HCEC 1CT (cell line): Measurements from ENCODE around the gene NUBP2.
A peak's percentile ranks its signal among the peaks of the same experiment; 100 is the strongest.

Source experiments
- DNase-seq: peaks from one replicate; pipeline ENCODE4 v3.0.0-alpha.2; 2017

Gene NUBP2, protein sequence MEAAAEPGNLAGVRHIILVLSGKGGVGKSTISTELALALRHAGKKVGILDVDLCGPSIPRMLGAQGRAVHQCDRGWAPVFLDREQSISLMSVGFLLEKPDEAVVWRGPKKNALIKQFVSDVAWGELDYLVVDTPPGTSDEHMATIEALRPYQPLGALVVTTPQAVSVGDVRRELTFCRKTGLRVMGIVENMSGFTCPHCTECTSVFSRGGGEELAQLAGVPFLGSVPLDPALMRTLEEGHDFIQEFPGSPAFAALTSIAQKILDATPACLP

DNA sequence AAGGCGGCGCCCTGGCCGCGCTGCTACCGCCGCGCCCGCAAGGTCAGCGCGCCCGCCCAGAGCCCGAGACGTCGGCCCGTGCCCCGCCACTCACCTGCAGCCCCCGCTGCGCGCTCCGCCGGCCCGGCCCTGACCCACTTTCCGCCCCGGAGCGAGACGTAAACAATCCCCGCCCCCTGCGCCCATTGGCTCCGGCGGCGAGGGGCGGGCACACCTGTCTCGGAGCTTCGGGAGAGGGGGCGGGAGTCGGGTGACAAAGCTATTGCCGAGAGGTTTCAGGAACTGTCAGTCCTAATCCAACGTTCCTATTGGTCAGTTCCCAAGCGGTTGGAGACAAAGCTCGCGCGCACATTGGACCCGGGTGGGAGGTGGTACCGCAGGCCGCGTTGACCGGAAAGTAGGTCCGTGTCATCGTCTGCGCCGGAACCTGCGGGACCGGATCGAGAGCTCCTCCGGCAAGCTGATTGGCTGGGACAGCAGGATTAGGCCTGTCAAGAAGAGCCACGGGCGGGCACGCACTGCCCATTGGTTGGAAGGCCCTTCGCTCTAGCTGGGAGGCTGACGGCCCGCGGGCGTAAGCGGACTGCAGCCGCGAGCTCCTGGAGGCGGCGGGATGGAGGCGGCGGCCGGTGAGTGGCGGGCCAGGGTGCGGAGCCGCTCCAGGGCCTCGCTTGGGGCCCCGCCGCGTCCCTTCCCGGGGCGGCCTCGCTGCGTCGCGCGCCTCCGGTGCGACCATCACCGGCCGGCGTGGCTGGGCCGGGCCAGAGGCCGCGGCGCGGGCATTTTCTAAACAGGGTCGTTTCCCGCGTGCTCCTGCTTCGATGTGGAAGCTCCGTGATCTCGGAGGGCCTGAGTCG is at the start of gene NUBP2, which contains the start of gene SPSB3:
NUBP2 (plus strand) TSS at position 553 of the 857 bp plus-strand sequence; CDS start at position 614, 61 bp downstream.
SPSB3 (minus strand) TSS at position 164 of the 857 bp plus-strand sequence. CDS start 1,088 bp downstream, outside the sequence.
- peak; percentile 100 for DNase-seq

GRCh38 chr16:1734123-1734522 is 48.6 kb upstream of the NUBP2 start:
- DNase-seq = no peak

GRCh38 chr16:1734816-1735215 is 47.9 kb upstream of the NUBP2 start:
- no peak for DNase-seq

GRCh38 chr16:1740234-1740633 is 42.5 kb upstream of the NUBP2 start:
- no peak for DNase-seq

GRCh38 chr16:1740781-1741490 is 41.8 kb upstream of the NUBP2 start:
- DNase-seq = no peak

DNA sequence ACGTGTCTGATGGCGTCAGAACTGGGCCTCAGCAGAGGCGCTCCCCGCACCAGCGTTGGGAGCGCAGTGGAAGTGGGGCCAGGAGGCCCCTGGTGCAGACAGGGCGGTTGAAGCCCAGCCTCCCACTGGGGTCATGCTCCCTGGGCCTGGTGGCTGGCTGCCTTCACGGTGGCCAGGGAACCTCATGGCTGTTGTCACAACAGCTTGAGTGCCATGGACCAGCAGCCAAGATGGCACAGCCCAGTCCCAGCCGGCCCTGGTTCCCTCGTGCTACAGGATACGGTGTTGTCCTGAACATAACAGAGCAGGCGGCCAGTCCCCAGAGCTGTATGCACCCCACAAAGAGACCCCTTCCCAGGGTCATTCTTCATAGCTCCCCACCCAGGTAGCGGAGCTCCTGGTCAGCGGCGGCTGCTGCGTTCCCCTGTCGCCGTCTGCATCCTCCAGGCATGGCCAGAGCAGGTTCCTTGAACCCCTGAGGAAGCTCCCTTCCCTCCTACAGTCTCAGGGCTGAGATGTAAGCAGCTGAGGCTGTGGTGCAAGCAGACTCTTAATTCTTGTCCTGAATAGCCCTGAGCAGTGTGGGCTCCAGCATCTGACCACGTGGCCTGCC is 41.1 kb upstream of the NUBP2 start:
- no peak for DNase-seq

GRCh38 chr16:1743376-1744337 is 39.1 kb upstream of the NUBP2 start:
- DNase-seq = no peak

DNA sequence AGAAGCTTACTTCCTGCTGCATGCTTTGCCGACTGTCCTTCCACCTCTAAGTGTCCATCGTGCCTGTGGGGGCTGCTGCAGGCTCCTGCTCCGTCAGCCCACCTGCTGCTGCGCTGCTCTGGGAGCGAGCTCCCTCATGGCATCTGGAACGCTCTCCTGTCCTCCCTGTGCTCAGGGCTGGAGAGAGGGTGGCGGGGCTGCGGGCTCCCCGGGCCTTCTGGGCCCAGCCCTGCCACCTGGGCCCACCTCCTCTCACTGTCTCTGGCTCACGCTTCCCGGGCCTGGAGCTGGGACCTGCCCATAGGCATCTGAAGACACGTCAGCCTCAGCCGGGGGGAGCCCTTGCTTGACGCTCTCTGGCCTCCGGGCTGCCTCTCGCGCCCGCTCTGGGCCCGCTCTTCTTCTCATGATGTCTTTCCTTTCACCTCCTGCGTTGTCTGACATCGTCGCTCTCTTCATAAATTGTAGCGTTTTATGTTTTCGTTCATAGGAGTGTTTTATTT is 38.4 kb upstream of the NUBP2 start:
- DNase-seq = no peak

DNA sequence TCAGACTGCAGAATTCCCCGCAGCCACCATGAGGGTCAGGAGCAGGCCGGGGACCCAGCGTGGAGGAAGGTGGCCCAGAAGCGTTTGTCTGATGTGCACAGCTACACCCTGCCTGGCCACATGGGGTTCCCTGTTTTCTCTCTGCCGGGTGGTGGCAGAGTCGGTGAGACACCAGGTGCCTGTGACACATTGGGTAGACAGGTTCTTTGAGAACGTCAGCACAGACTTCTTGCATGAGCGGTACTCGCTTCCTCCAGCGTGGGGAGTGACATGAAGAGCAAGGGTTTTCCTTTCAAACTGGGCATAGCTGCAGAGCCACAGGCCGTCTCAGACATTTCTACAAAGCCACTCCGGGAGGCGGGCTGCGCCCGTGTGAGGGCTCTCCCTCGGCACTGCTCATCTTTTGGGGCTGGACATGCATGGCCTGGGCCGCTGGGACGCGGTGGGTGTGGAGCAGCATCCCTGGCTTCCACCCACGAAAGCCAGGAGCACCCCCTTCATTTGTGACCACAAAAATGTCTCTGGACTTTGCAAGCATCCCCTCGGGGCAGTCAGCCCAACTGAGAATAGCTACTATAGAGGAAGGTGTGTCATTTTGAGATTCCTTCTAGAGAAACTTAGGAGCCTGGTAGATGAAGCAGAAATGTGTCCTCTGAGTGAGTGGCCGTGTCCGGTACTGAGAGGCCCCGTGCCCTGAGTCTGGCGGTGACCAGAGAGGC is 37.4 kb upstream of the NUBP2 start:
- DNase-seq = no peak

DNA sequence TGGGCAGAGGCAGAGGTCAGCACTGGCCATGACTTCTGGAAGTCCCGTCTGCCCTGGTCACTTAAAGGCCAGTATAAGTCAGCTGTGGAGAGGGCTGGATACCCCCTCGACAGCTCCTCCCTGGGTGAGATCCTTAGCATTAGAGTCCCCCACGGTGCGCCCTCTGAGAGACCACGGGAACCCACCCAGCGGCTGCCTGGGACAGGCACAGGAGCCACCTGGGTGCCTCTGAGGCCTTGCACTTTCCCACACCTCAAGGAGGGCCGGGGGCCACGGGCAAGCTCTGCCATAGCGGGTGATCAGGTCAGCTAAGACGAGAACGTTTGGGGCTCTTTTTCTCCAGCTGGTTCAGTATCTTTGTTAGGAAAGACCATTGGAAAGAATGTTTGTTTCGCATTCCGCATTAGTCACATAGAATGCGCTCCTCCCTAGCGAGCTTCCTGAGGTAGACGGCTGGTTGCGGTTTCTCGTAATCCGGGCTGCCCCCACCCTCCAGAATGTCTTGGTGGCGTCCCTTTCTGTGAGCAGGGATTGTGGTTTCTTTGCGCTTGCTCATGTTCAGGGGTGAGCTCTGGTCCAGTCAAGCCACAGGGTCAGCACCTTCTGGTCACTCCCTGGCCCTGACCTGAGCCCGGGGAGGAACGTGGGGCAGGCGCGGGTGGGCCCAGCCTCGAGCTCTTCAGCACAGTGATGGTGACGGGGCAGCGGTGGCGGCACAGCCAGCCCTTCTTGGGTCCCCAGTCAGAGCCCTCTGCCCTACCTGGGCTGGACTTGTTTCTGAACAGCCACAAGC is 36.7 kb upstream of the NUBP2 start:
- no peak for DNase-seq

DNA sequence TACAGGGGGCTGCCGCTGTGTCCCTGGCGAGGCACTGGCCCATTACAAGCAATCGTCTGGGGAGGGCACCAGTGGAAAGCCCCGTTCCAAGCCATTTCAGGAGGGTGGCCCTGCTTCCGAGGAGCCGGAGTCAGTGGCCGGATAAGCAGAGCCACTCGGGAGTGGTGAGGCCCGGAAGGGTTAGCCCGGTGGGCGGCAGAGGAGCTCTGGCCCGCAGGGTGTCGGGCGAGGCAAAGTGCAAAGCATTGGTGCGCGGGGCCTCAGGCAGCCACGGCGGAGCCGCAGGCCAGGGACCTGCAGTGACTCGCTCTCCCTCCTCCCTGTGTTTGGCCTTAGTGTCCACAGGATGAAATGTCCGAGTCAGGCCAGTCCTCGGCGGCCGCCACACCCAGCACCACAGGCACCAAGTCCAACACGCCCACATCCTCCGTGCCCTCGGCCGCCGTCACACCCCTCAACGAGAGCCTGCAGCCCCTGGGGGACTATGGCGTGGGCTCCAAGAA is 36.0 kb upstream of the NUBP2 start:
- no peak for DNase-seq

DNA sequence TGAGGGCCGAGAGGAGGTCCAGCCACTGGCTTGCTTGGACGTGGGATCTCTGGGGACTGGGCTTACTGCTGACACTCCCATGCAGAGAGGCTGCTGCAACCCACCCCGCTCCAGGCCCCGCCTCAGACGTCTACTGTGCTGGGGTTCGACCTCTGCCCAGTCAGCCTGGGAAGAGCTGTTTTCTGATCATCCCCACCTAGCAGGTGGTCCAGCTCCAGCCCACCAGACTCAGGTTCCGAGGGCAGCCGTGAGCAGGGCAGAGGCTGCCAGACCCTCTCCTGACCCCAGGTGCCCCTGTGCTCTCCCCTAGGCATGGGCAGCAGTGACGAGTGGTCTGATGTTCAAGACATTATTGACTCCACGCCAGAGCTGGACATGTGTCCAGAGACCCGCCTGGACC is 34.8 kb upstream of the NUBP2 start:
- DNase-seq = no peak

DNA sequence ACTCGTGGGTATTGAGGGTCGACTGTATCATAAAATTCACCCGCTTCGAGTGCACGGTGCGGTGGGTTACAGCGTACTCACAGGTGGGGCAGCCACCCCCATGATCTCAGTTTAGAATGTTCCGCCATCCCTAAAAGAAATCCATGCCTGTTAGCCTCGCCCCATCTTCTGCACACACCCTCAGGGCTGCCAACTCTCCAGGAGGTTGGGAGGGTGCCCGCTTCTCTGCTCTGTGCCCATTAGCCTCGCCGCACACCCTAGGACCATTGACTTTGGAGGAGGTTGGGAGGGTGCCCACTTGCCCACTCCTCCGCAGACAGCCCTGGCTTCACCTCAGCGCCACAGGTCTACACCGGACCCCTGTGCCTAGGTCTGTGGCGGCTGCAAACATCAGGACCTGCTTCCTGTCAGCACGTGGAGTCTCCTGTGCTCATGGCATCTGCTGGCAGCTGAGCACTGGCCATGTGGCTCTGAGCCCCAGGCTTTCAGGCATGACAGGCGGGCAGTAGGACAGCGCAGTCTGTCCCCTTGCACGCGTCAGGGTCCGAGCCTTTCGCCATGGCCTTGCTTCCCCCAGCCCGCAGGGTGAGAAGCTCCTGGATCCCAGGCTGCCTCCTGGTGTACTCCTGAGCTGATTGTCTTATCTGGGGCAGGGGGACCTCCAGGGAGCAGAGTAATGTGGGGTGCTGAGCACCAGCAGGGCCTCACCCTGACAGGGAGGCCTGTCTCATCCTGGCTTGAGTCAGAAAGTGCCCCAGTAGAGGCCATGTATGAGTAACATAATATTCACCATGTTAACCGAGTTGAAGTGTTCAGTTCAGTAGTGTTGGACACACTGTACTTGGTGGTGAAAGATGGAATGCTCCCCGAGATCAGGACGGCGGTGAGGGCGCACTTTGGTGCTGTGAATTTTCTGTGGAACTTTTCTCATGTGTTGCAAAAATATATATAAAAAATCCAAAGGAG is 33.3 kb upstream of the NUBP2 start:
- DNase-seq = peak; percentile 48

DNA sequence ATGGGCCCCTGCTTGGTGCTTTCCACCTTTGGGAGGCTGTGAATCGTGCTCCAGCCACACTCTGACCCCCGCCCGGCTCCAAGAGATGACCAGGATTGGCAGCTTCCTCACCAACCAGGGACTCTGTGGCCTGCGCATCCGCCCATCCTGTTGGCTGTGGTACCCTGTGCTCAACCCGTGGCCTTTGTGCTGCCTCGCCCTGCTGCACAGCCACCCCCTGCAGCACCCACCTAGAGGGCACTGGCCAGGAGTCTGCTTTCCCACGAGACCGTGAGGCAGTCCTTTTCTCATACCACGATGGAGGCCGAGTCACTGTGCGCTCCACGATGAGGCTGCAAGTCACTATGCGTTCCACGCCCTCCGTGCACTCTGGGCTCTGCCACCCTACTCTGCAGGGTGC is 30.8 kb upstream of the NUBP2 start:
- DNase-seq = no peak

- DNase-seq = no peak
Measured at GRCh38 chr16:1752853-1753252, 29.9 kb upstream of the NUBP2 start.

DNA sequence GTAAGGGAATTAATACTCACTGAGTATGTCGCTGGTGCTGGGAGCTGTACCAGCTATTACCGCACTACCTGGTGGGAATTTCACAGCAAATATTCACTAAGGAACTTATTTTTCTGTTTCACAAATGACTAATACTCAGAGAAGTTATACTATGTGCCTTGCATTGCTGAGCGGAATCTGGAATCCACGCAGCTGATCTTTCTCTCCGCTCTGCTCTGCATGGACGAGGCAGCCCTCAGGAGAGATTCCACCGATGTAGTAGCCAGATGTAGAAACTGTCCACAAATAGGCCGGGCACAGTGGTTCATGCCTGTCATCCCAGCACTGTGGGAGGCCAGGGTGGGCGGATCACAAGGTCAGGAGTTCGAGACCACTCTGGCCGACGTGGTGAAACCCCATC is 28.6 kb upstream of the NUBP2 start:
- DNase-seq = no peak

DNA sequence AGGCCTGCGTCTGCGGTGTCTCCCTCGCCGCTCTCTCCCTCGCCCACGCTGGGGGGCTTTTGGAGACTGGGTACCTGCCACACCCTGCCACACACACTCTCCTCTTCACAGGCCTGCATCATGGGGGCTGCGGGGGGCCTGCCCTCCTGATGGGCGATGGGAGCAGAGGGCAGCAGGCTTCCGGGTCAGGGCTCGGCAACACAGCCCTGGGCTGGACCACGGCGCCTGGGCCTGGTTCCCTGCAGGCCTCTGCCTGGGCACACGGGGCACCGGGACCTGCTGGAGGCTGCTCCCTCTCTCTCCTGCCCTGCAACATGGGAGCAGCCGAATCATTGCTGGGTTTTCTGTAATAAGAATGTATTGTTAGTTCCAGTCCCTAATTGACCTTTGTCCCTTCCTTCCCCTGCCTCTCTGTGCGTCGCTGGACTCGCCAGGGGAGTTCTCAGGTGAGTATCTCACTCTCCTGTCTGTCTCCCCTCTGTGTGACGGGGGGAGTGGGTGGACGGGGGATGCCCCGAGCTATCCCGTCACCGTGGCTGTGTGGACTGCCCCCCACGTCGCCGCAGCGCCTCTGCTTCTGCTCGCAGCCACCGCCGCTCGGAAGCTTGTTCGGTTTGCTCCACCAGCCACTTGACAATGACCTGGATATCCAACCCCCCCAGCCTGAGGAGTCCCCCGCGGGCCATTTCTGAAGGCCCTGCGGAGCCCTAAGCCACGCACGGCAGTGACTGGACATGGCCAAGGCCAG is 24.9 kb upstream of the NUBP2 start:
- no peak for DNase-seq

GRCh38 chr16:1758923-1759322 is 23.8 kb upstream of the NUBP2 start:
- DNase-seq = no peak
